Activated CD4-positive, alpha-beta memory T cell treated with anti-CD3 and anti-CD28 coated beads for 36 hours (primary cell): ENCODE data around the gene LRRC3C. TPM values are rescaled to one million over a fixed set of nuclear protein-coding genes. Genes with fewer than 3 reads are reported as not detected.

Experiments used
- CTCF ChIA-PET: fragments of 350-600 bp; sonication (Branson Sonifier 250); formaldehyde crosslinking; loops from one replicate; lab custom pipeline; 2021; ENCODE audit warnings: antibody characterized with exemption, inconsistent platforms; lab: Charles Lee
- POLR2A ChIA-PET: fragments of 350-600 bp; sonication (Branson Sonifier 250); formaldehyde crosslinking; loops from one replicate; lab custom pipeline; 2021; ENCODE audit warnings: antibody characterized with exemption; lab: Charles Lee
- DNase-seq: peaks from one replicate; pipeline ENCODE4 v3.0.0-alpha.2; 2020
- H3K27ac Mint-ChIP-seq: one replicate; pipeline ENCODE4 v1.8.0; 2021; ENCODE audit warnings: mixed read lengths
- H3K27me3 Mint-ChIP-seq: one replicate; pipeline ENCODE4 v1.8.0; 2021; ENCODE audit warnings: mixed read lengths
- H3K36me3 Mint-ChIP-seq: one replicate; pipeline ENCODE4 v1.8.0; 2021; ENCODE audit warnings: mixed read lengths
- H3K4me1 Mint-ChIP-seq: one replicate; pipeline ENCODE4 v1.8.0; 2021; ENCODE audit warnings: low read depth, mixed read lengths
- H3K4me3 Mint-ChIP-seq: one replicate; pipeline ENCODE4 v1.8.0; 2021; ENCODE audit warnings: mild to moderate bottlenecking, mixed read lengths
- H3K9me3 Mint-ChIP-seq: one replicate; pipeline ENCODE4 v1.8.0; 2021; ENCODE audit warnings: mixed read lengths
- intact Hi-C: fragments of 100-400 bp; cut with micrococcal nuclease; formaldehyde crosslinking; loops from one replicate; pipeline ENCODE4 v1.15.1; 2023
- total RNA-seq, 2 experiments: library from RNA; stranded (reverse); gene quantifications; one replicate each; pipeline ENCODE4 v1.2.3, GENCODE V29; 2021

LRRC3C gene
- total RNA-seq, 2 experiments from 2014 or later = not detected

DNA sequence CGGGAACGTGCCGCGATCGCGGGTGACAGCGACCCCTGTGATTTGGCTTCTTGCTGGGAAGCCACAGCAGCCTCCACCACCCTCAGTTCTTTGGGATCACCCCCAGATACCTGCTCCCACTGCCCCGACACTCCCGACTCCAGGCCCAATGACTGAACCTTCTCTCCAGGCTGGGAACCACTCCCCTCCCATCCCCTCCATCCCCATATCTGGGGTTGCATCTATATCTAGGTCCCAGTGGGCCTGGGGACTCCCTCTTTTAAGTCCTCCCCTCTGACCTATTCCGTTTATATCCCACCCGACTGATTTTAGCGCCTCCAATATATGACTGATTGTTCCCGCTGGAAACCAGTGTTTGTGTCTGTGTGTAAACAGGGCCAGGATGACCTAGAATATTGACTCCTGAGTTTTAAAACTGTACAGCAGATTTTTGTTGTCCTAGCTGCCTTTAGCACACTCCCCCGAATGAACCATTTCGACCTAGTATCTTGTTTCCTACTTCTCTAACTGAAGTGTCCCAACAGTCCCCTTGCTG lies 53.7 kb downstream of the LRRC3C start:
- Mint-ChIP-seq H3K4me3 (peak overlapping the region; percentile 95), H3K9me3 (no peaks in the 10 kb centered on the region), H3K27me3 (peaks cover 6% of the 10 kb centered on the region), H3K27ac (peak overlapping the region; percentile 88), H3K4me1 (peaks cover 30% of the 10 kb centered on the region), H3K36me3 (peaks cover 24% of the 10 kb centered on the region)
- intact Hi-C loops = loop anchor here (2.0 to 5.0 kb wide), 2 partner anchors 209 to 358 kb away; no protein-coding TSS in a partner anchor
- ChIA-PET CTCF (interaction anchor here (0.6 to 4.8 kb wide), 37 partner anchors 10 to 360 kb away, joined by 3 to 77 read pairs (median 4); partner anchors contain the start of genes GSDMA, IKZF3, MED24 and MIEN1), POLR2A (interaction anchor here (0.6 to 1.6 kb wide), 11 partner anchors 41 to 359 kb away, joined by 3 to 5 read pairs (median 3); partner anchors contain the start of gene PGAP3)
- DNase-seq = no peak

DNA sequence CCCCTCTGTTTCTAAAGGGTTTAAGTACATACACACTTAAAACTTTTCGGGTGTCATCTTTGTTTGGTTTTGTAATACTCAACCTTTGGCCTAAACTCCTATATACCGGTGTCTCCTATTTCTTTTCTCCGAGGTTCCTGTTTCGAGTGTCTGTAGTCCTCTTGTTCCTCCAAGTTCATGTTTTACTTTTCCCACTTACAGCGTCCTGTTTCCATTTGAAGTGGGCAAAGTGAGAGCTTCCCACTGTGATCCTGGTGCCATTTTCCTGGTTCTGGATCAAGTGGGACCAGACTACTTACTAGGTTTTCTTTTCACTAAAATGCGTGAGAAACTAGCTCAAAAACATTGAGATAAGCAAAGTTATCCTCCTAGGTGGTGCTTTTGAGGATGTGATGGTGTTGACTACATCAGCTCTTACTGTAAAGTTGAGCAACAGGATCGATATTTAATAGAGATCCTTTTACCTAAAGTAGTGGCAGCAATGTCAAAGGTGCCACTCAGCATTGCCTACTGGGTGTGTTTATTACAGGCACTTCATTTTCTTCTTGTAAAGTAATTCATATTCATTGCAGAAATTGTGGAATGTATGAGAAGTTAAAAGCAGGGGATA lies 54.3 kb downstream of the LRRC3C start:
- intact Hi-C loops = loop anchor here (2.0 to 5.0 kb wide), 2 partner anchors 210 to 359 kb away; no protein-coding TSS in a partner anchor
- peaks cover 6% of the 10 kb centered on the region for H3K27me3 Mint-ChIP-seq
- ChIA-PET POLR2A (interaction anchor here (1.0 kb wide), 1 partner anchor 87 kb away, joined by 3 read pairs; no protein-coding TSS in a partner anchor), CTCF (interaction anchor here (0.8 to 2.0 kb wide), 6 partner anchors 24 to 130 kb away, joined by 4 to 11 read pairs (median 6); partner anchors contain the start of gene NR1D1)
- peaks cover 30% of the 10 kb centered on the region for H3K4me1 Mint-ChIP-seq
- H3K9me3 Mint-ChIP-seq = no peaks in the 10 kb centered on the region
- peak overlapping the region; percentile 95 for H3K4me3 Mint-ChIP-seq
- no peak for DNase-seq
- peak overlapping the region; percentile 88 for H3K27ac Mint-ChIP-seq
- peaks cover 30% of the 10 kb centered on the region for H3K36me3 Mint-ChIP-seq

GRCh38 chr17:39988206-39988810 lies 60.8 kb downstream of the LRRC3C start:
- intact Hi-C loops = no loop called here
- Mint-ChIP-seq H3K27me3 (no peaks in the 10 kb centered on the region), H3K36me3 (peaks cover 70% of the 10 kb centered on the region), H3K9me3 (no peaks in the 10 kb centered on the region), H3K27ac (no peak overlapping the region), H3K4me3 (no peak overlapping the region), H3K4me1 (peaks cover 10% of the 10 kb centered on the region)
- DNase-seq = no peak
- CTCF ChIA-PET = no interaction called here
- POLR2A ChIA-PET = no interaction called here

GRCh38 chr17:39994448-39994847 lies 66.9 kb downstream of the LRRC3C start:
- Mint-ChIP-seq H3K4me3 (no peak overlapping the region), H3K27me3 (no peaks in the 10 kb centered on the region), H3K4me1 (peaks cover 4% of the 10 kb centered on the region), H3K36me3 (peaks cover 56% of the 10 kb centered on the region), H3K27ac (no peak overlapping the region), H3K9me3 (no peaks in the 10 kb centered on the region)
- intact Hi-C loops = no loop called here
- CTCF ChIA-PET = interaction anchor here (1.6 kb wide), 1 partner anchor 81 kb away, joined by 6 read pairs; no protein-coding TSS in a partner anchor
- POLR2A ChIA-PET = no interaction called here
- DNase-seq = no peak

Other genes starting within 250 kb of the LRRC3C start
- gene PGAP3, start 239.7 kb upstream of the LRRC3C start, total RNA-seq = 1 to 10 TPM; 8.3 to 8.6 TPM
- gene ERBB2, start 227.7 kb upstream of the LRRC3C start, total RNA-seq = 1 to 10 TPM; 5.9 to 6.3 TPM
- 10 to 100 TPM; 41.0 to 43.8 TPM for gene MIEN1, start 197.2 kb upstream of the LRRC3C start, total RNA-seq
- gene GRB7, start 189.8 kb upstream of the LRRC3C start, total RNA-seq = 1 to 10 TPM in 1 of 2 experiments, under 1 TPM in 1; 0.34 to 1.2 TPM
- 10 to 100 TPM; 51.2 to 52.0 TPM for gene IKZF3, start 63.4 kb upstream of the LRRC3C start, total RNA-seq
- 1 to 10 TPM in 1 of 2 experiments, under 1 TPM in 1; 0.61 to 1.0 TPM for gene ZPBP2, start 59.5 kb upstream of the LRRC3C start, total RNA-seq
- gene GSDMB, start 9.1 kb upstream of the LRRC3C start, total RNA-seq = 10 to 100 TPM; 26.4 to 30.2 TPM
- 10 to 100 TPM; 53.7 to 58.3 TPM for gene ORMDL3, start 131 bp upstream of the LRRC3C start, total RNA-seq
- gene GSDMA, start 35.3 kb downstream of the LRRC3C start, total RNA-seq = under 1 TPM; 0.64 to 0.87 TPM
- gene PSMD3, start 53.1 kb downstream of the LRRC3C start, total RNA-seq = 100 to 1,000 TPM; 120 to 124 TPM
- not detected for gene CSF3, start 87.7 kb downstream of the LRRC3C start, total RNA-seq
- 10 to 100 TPM; 89.2 to 99.9 TPM for gene MED24, start 126.7 kb downstream of the LRRC3C start, total RNA-seq
- gene THRA, start 135.2 kb downstream of the LRRC3C start, total RNA-seq = 10 to 100 TPM; 12.5 to 13.4 TPM
- 1 to 10 TPM; 6.7 to 7.3 TPM for gene NR1D1, start 172.9 kb downstream of the LRRC3C start, total RNA-seq
- gene MSL1, start 194.2 kb downstream of the LRRC3C start, total RNA-seq = 10 to 100 TPM; 77.9 to 80.6 TPM
- gene CASC3, start 212.8 kb downstream of the LRRC3C start, total RNA-seq = 100 to 1,000 TPM in 1 of 2 experiments, 10 to 100 TPM in 1; 96.1 to 102 TPM
- gene RAPGEFL1, start 249.7 kb downstream of the LRRC3C start, total RNA-seq = 1 to 10 TPM; 4.9 to 6.1 TPM